ENCODE data around the gene NUDT12.

Gene NUDT12

GRCh38 chr5:103562453-103563157 lies at the start of gene NUDT12:
Gene NUDT12, minus strand, starts transcription at chr5:103562789. Its CDS starts 2,541 bp downstream, at chr5:103560248.
- peak; percentile 82 for DNase-seq

- no peak for DNase-seq
Observed at GRCh38 chr5:103607346-103607745, 44.8 kb upstream of the NUDT12 start.

GRCh38 chr5:103605277-103605676 lies 42.7 kb upstream of the NUDT12 start:
- no peak for DNase-seq

- no peak for DNase-seq
Observed at GRCh38 chr5:103602438-103602837, 39.8 kb upstream of the NUDT12 start.

- DNase-seq, result no peak
Observed at GRCh38 chr5:103601314-103601713, 38.7 kb upstream of the NUDT12 start.

- no peak for DNase-seq
Observed at GRCh38 chr5:103600086-103600485, 37.5 kb upstream of the NUDT12 start.

GRCh38 chr5:103598997-103599566 lies 36.5 kb upstream of the NUDT12 start:
- DNase-seq, result no peak

GRCh38 chr5:103590221-103590620 lies 27.6 kb upstream of the NUDT12 start:
- no peak for DNase-seq

- no peak for DNase-seq
Observed at GRCh38 chr5:103589776-103590175, 27.2 kb upstream of the NUDT12 start.

GRCh38 chr5:103589357-103589756 lies 26.8 kb upstream of the NUDT12 start:
- no peak for DNase-seq

GRCh38 chr5:103587185-103587748 lies 24.7 kb upstream of the NUDT12 start:
- DNase-seq, result peak; percentile 49

GRCh38 chr5:103582364-103582763 lies 19.8 kb upstream of the NUDT12 start:
- peak; percentile 66 for DNase-seq

GRCh38 chr5:103573411-103573810 lies 10.8 kb upstream of the NUDT12 start:
- DNase-seq, result no peak

GRCh38 chr5:103572454-103572853 lies 9.9 kb upstream of the NUDT12 start:
- DNase-seq, result no peak

- DNase-seq, result no peak
Observed at GRCh38 chr5:103571730-103572129, 9.1 kb upstream of the NUDT12 start.

GRCh38 chr5:103569313-103570060 lies 6.9 kb upstream of the NUDT12 start:
- no peak for DNase-seq

- DNase-seq, result no peak
Observed at GRCh38 chr5:103565719-103566118, 3.1 kb upstream of the NUDT12 start.

- DNase-seq, result no peak
Observed at GRCh38 chr5:103561685-103562452, 720 bp downstream of the NUDT12 start.

GRCh38 chr5:103560826-103561225 lies 1.8 kb downstream of the NUDT12 start:
- no peak for DNase-seq

- DNase-seq, result peak; percentile 35
Observed at GRCh38 chr5:103546858-103547257, 15.7 kb downstream of the NUDT12 start.

- DNase-seq, result no peak
Observed at GRCh38 chr5:103542441-103542840, 20.1 kb downstream of the NUDT12 start.

- DNase-seq, result no peak
Observed at GRCh38 chr5:103541569-103541968, 21.0 kb downstream of the NUDT12 start.

GRCh38 chr5:103541114-103541513 lies 21.5 kb downstream of the NUDT12 start:
- DNase-seq, result no peak

All from NCI-H345 (cell line).